Measurements from ENCODE around the gene CASD1. TPM values are rescaled to one million over a fixed set of nuclear protein-coding genes. Genes with fewer than 3 reads are reported as not detected.
A peak's percentile ranks its signal among the peaks of the same experiment; 100 is the strongest.

The CASD1 gene
- total RNA-seq, 1 donor from 2014 or later = 30.2 TPM

- H3K4me1 Mint-ChIP-seq (ENCODE audit: unreplicated experiment) = no peaks in the 10 kb centered on the region
- no peak for TF ChIP-seq CTCF (conservative IDR thresholded peaks at IDR 0.05)
- peaks cover 30% of the 10 kb centered on the region for H3K36me3 Mint-ChIP-seq
Observed at GRCh38 chr7:94571816-94572215, 62.2 kb downstream of the CASD1 start.

DNA sequence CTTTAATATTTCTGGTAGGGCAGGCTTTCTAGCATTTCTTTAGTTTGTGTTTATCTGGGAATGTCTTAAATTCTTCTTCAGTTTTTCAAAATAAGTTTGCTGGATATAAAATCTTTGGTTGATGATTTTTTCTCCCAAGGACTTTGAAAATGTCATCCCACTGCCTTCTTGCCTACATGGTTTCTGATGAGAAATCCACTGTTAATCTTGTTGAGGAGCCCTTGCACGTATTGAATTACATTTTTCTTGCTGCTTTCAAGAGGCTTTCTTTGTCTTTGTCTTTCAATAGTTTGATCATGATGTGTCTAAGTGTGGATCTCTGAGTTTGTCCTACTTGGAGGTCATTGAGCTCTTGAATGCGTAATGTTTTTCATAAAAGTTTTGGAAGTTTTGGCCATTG, 66.0 kb downstream of the CASD1 start:
- H3K27ac Mint-ChIP-seq = no peak overlapping the region
- H3K27me3 Mint-ChIP-seq = no peaks in the 10 kb centered on the region
- H3K36me3 Mint-ChIP-seq = peaks cover 33% of the 10 kb centered on the region
- H3K4me1 Mint-ChIP-seq (ENCODE audit: unreplicated experiment) = no peaks in the 10 kb centered on the region
- H3K9me3 Mint-ChIP-seq = peaks cover 19% of the 10 kb centered on the region
- no peak for TF ChIP-seq CTCF (conservative IDR thresholded peaks at IDR 0.05)
- no peak overlapping the region for H3K4me3 Mint-ChIP-seq
- no peak for DNase-seq (ENCODE audit: extremely low spot score, unreplicated experiment)

More at GRCh38 chr7:94571816-94572215, 62.2 kb downstream of the CASD1 start:
- Mint-ChIP-seq H3K27me3 (no peaks in the 10 kb centered on the region), H3K27ac (no peak overlapping the region), H3K9me3 (peaks cover 15% of the 10 kb centered on the region), H3K4me3 (no peak overlapping the region)
- DNase-seq (ENCODE audit: extremely low spot score, unreplicated experiment) = no peak

- H3K9me3 Mint-ChIP-seq = peaks cover 19% of the 10 kb centered on the region
- peaks cover 33% of the 10 kb centered on the region for H3K36me3 Mint-ChIP-seq
- no peak for DNase-seq (ENCODE audit: extremely low spot score, unreplicated experiment)
- peak overlapping the region; percentile 42 for H3K27ac Mint-ChIP-seq
- H3K4me3 Mint-ChIP-seq = peak overlapping the region; percentile 12
- no peaks in the 10 kb centered on the region for H3K27me3 Mint-ChIP-seq
- no peaks in the 10 kb centered on the region for H3K4me1 Mint-ChIP-seq (ENCODE audit: unreplicated experiment)
- TF ChIP-seq CTCF (conservative IDR thresholded peaks at IDR 0.05) = no peak
Observed at GRCh38 chr7:94576316-94576715, 66.7 kb downstream of the CASD1 start.

DNA sequence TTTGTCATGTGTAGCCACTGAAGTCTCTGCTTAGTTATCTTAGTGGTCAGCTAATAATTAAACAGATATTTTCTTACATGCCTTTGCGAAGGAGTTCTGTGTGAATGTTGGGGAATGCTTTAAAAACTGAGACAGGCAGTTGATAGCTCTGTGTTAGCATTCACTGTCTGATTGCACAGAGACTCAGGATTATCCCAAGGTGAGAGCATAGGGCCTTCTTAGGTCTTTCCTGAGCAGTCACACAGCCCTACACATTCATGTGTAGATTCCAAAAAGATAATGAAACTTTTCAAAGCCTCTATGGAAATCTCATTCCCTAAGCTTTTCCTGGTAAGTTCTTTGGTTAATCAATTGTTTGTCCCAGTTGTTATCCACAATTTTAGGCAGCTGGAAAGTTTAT, 67.7 kb downstream of the CASD1 start:
- Mint-ChIP-seq H3K4me1 (ENCODE audit: unreplicated experiment) (no peaks in the 10 kb centered on the region), H3K27me3 (no peaks in the 10 kb centered on the region), H3K4me3 (no peak overlapping the region), H3K9me3 (peaks cover 19% of the 10 kb centered on the region), H3K27ac (no peak overlapping the region), H3K36me3 (peaks cover 32% of the 10 kb centered on the region)
- TF ChIP-seq CTCF (conservative IDR thresholded peaks at IDR 0.05) = no peak
- no peak for DNase-seq (ENCODE audit: extremely low spot score, unreplicated experiment)

- Mint-ChIP-seq H3K36me3 (peaks cover 27% of the 10 kb centered on the region), H3K27me3 (no peaks in the 10 kb centered on the region), H3K4me3 (no peak overlapping the region), H3K4me1 (ENCODE audit: unreplicated experiment) (no peaks in the 10 kb centered on the region), H3K9me3 (peaks cover 19% of the 10 kb centered on the region), H3K27ac (no peak overlapping the region)
- no peak for DNase-seq (ENCODE audit: extremely low spot score, unreplicated experiment)
- TF ChIP-seq CTCF (conservative IDR thresholded peaks at IDR 0.05) = no peak
Observed at GRCh38 chr7:94578614-94579013, 69.0 kb downstream of the CASD1 start.

- Mint-ChIP-seq H3K27ac (no peak overlapping the region), H3K36me3 (peaks cover 26% of the 10 kb centered on the region), H3K27me3 (no peaks in the 10 kb centered on the region), H3K4me3 (no peak overlapping the region), H3K9me3 (peaks cover 19% of the 10 kb centered on the region), H3K4me1 (ENCODE audit: unreplicated experiment) (no peaks in the 10 kb centered on the region)
- no peak for DNase-seq (ENCODE audit: extremely low spot score, unreplicated experiment)
- no peak for TF ChIP-seq CTCF (conservative IDR thresholded peaks at IDR 0.05)
Observed at GRCh38 chr7:94579470-94579869, 69.9 kb downstream of the CASD1 start.
